Vagina (tissue), 2 donors: Measurements from ENCODE around the gene DLL4.

ENCODE experiments used
- CTCF ChIP-seq, 3 experiments: fragments of 450-650 bp in 2 of 3; fragments of 200-600 bp in 1 of 3; sonication (generic) in 1 of 3; IDR thresholded peaks; one replicate each; pipeline ENCODE4 v1.5.1; 2017 to 2019; ENCODE audit warnings: antibody characterized with exemption in 3 of 3, mild to moderate bottlenecking in 2 of 3, moderate library complexity in 2 of 3
- POLR2A ChIP-seq, 2 donors: fragments of 450-650 bp; IDR thresholded peaks; one replicate each; pipeline ENCODE4 v1.6.1; 2017; ENCODE audit warnings: antibody characterized with exemption in 2 of 2, mild to moderate bottlenecking in 2 of 2, moderate library complexity in 2 of 2

GRCh38 chr15:40911693-40912092 lies 17.4 kb upstream of the DLL4 start:
- no peak for TF ChIP-seq CTCF (IDR thresholded peaks at IDR 0.05)
- no peak for TF ChIP-seq POLR2A (IDR thresholded peaks at IDR 0.05)
